ENCODE results near the gene POMP.

Gene POMP

DNA sequence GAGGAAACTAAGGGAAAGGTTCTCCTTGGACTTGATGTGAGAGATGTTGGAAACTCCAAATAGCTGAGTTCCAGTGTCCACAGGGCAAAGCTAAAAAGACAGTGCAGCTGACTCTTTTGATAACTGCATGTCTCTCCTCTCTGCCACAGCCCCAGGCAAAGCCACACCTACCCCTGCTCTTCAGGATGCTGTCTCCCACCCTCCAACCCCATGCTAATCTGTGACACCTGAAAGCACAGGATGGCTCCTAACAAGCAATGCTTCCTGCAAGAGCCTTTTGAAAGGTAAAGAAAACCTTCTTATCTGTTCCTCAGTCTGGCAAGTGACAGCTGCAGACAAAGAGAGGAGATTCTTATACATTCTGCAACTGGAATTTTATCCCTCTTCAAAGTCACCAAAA lies 45.4 kb downstream of the POMP start:
- DNase-seq: no peak

DNA sequence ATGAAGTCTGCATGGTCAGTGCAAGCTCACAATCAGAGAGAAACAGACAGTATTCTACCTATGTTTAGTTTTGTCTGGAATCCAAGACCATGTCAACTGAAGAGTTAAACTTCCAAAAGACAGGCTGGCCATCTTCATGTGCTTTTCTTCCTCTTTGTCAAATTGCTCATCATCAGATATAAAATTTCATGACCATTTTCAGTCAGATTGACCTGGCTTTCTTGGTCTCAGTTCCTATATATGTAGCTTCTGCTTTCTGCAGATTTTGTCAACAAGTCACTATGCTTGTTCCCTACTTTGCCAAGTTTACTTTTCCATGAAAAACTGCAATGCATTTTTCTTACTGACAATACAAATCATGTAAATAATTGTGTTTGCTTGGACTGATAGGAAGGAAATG lies 46.0 kb downstream of the POMP start:
- no peak for DNase-seq

DNA sequence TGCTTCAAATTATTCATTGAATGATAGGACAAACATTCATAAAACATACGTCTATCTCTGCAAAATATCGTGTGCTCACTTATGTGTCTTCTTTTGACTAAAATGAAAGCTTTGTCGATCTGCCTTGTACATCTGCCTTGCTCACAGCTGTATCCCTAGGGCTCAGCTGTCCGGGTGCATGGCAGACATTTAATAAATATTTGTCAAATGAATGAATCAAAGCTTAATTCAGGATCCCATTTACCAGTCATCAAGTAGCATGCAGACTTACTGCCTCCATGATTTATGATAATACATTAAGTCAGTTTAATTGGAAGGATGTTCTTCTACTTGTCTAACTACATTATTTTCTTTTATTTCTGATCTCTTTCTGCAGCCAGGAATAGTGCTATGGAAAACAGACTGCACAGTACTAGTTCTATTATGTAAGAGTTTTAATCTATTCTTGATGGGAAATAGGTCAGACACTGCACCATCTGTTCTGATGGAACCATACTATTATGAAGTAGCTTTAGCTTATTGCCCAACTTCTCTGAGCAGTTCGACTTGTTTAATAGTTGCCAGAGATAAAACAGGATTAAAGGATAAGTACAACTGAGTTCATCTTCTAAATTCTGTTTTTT lies 46.6 kb downstream of the POMP start:
- DNase-seq: no peak

DNA sequence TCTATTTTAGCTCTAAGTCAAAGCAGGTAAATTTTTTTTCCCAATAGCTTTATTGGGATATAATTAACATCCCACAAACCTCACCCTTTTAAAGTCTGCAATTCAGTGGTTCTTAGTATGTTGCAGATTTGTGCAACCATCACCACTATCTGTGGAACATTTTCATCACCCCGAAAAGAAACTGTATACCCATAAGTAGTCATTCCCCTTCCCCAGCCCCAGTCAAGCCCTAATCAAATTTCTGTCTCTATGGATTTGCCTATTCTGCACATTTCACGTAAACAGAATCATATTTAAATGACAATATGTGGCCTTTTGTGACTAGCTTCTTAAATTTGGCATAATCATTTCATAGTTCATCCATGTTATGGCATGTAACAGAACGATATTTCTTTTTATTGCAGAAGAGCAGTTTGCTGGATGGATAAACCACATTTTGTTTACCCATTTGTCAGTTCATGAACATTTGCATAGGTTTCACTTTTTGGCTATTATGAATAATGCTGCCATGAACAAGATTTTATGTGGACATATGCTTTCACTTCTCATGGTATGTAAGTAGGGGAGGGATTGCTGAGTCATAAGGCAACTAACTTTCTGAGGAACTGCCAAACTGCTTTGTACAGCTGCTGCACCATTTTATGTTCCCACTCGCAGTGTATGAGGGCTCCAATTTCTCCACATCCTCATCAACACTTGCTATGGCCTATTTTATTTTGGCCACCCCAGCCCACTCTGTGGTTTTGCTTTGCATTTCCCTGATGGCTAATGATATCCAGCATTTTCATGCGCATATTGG lies 48.9 kb downstream of the POMP start:
- DNase-seq: no peak

DNA sequence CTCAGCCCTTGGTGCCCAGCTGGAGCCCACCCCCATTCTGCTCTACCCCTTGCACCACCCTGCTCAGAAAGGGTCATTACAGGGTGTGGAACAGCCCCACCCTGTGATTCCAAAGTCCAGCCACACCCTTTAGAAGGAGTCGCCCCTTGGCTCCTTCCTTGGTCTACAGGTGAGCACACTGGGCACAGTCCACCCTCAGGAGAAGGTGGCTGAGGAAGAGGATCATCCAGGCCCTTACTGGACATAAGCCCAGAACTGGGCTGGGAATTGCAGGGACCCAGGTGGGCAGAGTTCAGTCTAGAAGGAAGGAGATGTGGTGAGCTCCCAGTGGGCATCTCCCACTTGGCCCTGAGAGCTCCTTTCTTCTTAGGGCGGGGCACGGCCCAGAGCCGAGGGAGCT lies 51.2 kb downstream of the POMP start:
- no peak for DNase-seq

DNA sequence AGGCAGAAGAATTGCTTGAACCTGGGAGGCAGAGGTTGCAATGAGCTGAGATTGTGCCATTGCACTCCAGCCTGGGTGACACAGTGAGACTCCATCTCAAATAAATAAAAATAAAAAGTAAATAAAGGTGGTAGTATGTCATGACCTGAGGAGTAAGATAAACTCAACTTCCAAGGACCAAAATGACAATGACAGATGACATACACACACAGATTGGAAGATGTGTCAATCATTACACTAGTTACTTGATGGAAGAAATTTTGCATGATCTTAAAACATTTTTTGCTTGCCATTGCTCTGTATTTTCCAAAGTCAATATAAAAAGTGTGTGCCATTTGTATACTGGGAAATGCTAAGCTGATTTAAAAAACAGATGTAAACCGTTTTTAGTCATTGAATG lies 55.7 kb downstream of the POMP start:
- no peak for DNase-seq

DNA sequence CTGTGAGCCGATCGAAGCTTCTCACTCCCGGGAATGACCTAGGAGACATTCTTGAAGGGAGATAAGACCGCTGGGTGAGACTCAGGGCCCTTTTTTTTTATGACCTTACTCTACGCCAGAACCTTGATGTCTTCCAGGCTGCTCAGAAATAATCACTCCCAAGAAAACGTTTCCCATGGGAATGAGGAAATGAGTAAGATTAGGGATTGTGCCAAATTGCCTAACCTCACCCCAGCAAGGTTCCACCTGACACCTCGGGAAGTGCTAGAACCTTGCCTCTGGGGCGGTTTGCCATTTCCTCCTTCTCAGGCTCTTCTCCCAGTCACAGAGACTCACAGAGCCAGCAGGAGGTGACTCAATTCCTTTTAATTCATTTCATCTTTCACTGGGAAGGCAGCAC lies 57.6 kb downstream of the POMP start:
- no peak for DNase-seq

DNA sequence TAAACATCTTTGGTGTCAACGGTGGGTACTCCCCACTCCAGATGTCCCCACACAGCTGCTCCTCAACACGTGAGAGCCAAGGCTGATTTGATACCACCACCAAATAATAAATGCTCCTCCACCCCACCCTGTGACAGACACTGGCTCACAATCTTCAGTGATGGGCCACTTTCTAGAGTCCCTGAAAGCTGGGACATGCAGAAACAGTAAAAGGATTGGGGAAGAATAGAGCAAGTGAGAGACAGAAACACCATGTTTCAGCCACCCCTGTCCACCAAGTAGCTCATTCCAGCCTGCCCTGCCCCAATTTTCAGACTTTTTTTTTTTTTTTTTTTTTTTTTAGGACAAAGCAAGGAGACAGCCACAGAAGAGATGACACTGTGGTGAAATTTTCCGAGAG lies 58.2 kb downstream of the POMP start:
- DNase-seq: no peak

DNA sequence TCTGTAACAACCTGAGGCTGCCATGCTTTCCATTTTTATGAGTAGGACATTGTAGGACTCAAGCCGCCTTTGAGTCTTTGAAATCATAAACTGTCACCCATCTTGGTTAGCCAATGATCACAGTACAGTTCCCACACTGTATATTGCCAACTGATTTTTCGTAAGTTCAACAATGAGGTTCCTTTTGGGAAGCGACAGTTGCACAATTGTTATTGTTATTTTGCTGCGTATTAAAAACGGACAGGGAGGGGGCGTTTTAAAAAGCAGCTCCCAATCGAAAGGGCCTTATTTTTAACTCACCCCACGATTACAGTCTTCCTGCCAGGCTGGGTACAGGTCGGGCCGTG lies 59.2 kb downstream of the POMP start:
- DNase-seq: no peak

DNA sequence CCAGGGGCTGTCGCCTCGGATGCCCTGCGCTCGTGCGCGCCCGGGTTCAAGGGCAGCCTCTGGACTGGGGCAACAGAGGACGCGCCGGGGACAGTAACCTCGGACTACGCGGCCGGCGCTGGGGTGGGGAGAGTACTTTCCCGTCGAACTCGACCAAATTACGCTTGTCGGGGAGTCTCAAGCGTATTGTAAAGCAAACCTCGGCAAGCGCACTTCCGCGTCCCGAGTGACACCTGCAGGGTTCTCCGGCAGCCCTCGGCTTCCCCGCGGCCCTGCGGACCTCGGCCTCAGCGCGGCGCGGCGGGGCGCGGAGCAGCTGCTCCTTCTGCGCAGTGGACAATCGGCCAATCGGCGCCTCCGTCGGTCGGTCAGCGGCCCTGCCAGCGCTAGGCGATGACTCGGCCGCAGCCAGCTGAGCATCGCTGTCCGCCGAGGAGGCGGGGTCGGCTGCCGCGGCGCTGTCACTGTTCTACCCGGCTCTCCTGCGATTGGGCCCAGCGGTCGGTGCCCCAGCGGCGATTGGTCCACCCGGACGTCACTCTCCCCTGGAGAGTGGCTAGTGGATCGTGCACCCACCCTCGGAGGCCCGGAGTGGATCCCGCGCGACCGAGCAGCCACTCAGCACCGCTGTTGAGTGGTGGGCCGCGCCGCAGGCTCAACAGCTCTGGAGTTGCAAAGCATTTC lies 59.8 kb downstream of the POMP start, which contains the start of gene SLC46A3:
Gene SLC46A3 (minus strand): TSS at position 428 of the 684 bp plus-strand sequence. CDS start 972 bp downstream, outside the sequence.
- peak; percentile 10 for DNase-seq

DNA sequence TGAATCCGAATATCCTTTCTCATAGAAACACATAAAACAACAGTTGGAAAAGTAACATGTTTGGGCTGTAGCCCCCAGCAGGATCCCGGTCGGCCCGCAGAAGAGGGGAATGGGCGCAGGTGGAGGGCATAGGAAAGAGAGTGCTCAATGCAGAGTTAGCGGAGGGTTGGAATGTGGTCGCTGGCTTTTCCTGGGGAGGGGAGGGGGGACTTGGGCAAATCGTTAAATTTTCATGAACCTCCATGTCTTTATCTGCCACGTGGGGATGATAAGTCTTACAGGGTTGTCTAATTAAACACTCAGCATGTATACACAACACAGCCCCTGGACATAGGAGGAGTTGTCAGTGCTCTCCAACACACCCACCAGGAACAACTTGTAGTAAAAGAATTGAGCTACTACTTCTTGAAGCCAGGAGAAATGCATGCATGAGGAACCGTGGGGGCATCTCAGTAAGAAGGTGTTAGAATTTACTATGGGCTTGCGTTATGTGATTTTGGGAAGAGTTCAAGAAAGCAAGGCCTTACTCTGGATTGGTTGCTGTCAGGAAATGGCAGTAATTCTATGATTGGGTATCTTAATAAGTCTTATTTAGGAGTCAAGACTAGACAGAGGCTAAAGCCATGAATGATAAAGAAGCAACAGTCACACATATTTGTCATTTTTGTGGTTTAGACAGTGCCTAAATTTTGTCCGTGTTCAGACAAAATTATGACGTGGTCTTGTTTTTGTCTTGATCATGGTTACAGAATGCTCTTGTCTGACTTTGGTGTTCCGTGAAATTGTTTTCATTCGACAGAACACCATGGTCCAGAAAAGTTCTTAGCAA lies 60.5 kb downstream of the POMP start:
- no peak for DNase-seq

DNA sequence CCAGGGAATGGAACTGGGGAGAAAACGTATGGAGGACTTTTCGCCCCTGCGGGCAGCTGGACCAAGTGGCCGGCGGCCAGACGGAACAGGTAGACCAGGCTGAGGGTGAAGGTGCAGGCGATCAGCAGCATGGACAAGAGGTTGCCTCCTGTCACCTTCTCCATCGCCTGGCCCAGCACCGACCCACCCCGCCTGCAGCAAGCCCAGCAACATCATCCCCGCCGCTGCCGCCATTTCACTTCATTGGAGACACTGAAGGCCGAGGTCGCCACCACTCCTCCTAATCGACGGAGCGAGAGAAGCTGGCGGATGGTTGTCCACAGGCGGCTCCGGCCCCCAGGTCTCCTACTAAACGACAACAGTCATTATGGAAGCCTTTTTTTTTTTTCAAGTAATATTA lies 64.9 kb downstream of the POMP start:
- no peak for DNase-seq

DNA sequence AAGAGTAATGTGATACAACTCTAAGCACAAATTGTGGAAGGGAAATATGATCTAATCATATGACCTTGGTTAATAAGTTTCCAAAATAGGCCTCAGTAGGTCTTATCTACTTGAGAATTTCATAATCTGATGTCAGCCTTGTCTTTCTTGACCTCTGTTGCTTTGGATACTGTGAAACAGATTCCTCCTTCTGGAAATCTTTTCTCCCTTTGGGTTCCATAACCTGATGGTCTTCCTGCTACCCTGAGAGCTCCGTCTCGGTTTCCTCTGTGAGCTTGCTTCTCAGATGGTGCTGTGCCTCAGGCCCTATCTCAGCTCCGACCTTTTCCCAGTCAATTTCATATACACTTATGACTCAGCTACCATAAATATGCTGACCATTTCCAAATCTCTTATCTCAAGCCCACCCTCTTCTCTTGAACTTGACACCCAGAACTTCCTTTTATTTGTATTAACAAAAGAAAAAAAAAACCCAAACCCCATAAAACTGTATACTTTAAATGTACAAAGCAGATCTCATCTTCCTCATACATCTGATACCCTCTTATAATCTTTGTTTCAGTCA lies 66.2 kb downstream of the POMP start:
- no peak for DNase-seq
